ENCODE measurements around the gene SLC1A3.

SLC1A3 gene

DNA sequence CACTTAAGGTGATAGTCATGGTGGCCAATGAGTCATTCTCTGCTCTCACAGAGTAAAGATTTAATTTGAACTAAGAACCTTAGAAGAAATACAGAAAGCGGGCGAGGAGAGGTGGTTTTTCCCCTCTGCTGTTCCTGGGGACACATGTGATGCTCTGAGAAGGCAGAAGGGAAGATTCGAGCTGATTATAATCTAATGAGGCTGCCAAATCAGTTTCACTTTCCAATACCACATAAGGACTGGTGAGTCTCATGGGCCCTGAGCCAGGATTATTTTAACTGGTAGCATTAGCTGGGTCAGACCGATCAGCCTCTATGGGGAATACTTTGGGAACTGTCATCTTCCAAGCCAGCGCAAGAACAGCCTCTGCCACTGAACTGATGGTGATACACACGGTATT lies 116.5 kb downstream of the SLC1A3 start:
- DNase-seq: no peak

GRCh38 chr5:36723912-36724311 lies 117.5 kb downstream of the SLC1A3 start:
- DNase-seq: no peak

- DNase-seq: peak; percentile 46
These were observed 118.3 kb downstream of the SLC1A3 start for GRCh38 chr5:36724467-36725332.

DNA sequence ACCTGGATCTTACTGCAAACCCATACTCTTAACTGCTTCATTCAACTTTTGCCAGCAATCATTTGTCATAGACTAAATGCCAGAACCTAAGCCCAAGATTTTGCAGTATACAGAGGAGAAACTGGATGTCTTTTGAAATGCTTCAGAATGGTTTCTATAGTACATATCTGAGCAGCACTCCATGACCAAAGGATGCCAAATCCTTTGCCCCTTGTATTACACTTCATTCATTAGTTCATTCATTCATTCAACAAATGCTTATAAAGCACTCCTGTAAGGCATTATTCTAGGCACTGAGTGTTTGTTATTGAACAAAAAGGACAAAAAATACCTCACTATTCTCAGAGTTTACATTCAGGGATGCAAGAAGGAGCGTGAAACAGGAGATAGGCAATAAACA lies 119.9 kb downstream of the SLC1A3 start:
- DNase-seq: no peak

DNA sequence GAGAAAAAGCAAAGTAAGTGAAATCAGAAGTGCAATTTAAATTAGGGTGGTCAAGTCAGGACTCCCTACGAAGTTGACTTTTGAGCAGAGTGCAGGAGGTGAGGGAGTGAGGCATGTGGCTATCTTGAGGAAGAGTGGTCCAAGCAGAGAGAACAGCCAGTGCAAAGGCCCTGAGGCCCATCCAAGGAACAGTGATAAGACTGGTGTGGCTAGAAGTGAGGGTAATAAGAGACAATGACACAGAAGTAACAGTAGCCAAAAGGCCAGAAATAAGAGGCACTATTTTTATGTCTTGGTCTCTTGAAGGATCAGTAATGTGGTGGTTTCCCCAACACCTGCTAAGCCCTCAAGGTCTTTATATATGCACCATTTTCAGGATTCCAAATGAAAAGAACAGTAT lies 120.4 kb downstream of the SLC1A3 start:
- DNase-seq: no peak

DNA sequence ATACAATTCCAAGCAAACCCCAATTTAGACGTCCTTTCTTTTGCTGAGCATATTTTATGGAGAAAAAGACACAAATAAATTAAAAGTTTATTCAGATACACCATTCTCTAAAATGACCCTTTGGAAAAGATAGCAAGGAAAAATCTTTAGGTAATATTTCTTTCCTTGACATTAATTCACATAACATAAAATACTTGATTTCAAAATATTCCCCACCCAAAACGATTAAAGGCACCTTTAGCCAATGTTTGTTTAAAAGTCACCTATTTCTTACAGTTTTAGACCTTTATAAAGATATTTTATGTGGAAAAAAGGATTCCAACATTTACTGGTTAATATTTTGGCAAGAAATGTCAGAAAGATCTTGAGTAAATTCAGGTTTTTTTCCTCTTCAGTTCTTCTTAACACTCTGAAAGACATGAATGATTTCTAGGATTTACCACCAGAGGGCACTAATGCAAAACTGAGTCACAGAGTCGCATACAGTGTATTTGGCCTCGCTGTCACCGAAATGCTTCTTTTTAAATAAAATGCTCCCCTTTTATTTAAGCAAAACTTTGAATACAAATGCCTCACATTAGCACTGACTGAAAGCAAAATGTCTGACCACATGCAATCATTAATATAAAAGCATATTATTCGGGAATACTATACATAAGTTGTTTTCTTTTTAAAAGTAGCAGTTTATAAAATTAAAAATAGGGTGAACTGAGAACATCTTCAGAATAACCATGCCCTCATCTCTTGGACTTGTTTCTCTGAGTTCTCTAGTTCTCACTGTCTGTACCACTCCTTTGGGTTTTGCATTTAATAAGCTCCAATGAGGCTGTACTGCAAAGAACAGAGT lies 122.5 kb downstream of the SLC1A3 start:
- DNase-seq: peak; percentile 23

DNA sequence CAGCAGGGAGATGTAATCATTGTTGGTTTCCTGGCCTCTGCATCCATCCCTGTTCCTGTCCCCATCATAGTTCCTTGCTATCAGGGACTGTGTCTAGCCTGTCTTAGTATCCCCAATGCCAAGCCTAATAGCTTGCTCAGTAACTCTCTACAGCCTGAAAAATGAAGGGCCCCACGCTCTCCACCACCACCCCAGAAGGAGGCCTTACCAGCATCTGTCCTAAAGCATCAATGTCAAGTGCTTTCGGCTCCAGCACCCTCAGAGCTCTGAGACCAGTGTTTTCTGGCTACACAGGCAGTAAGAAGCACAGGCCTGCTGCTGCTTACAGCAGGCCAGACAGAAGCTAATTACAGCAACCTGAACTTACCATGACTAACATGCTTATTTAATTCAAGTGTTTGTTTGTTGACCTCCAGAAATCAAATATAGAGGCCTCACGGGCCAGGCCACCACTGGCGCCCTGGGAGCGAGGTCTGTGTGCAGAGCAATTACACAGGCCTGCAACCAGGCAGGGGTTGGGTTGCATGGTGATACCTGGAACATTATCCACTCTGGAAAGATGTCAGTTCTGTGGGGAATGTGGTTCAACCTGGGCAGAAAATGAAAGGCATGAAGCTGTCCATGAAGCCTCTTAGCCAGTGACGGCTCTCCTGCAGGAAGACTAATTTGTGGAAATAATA lies 124.3 kb downstream of the SLC1A3 start:
- DNase-seq: no peak

GRCh38 chr5:36733183-36733582 lies 126.8 kb downstream of the SLC1A3 start:
- DNase-seq: no peak

GRCh38 chr5:36734422-36734821 lies 128.0 kb downstream of the SLC1A3 start:
- DNase-seq: no peak

DNA sequence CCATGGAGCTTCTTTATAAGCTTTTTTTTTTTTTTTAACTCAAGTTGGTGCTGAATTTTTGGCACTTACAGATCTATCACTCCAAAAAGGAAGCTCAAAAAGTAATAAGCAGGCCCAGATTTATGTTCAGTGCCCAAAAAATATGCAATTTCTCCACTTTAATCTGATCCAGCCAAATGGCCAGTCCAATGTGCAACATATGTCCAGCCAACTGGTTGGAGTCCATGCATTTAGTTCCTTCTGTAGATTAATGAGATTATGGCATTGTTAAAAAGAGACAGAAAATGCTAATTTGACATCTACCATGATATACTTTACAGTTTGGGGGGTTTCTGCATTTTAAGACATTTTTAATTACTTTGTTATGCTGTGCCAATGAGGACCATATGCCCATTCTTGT lies 129.5 kb downstream of the SLC1A3 start:
- DNase-seq: no peak

Data from CD4-positive, alpha-beta T cell treated with Interleukin-6 for 4 hours (primary cell).